SK-N-SH (cell line): ENCODE results near the gene SYNE1. TPM values are rescaled to one million over a fixed set of nuclear protein-coding genes. Genes with fewer than 3 reads are reported as not detected.

Experiments used
- CTCF ChIA-PET: fragments of 300-600, 350-600 bp; formaldehyde crosslinking; extraction: SDS; loops from one replicate; lab custom pipeline; 2021; lab: Yijun Ruan, JAX
- POLR2A ChIA-PET: fragments of 350-600 bp; sonication (Branson Sonifier 250); formaldehyde crosslinking; extraction: SDS; loops from one replicate; lab custom pipeline; 2020; ENCODE audit warnings: antibody characterized with exemption, inconsistent platforms; lab: Yijun Ruan, JAX
- DNase-seq: peaks from one replicate; pipeline ENCODE4 v3.0.0; 2012
- H2AFZ ChIP-seq: fragments of 200-600 bp; sonication (generic); 2 replicates; pipeline ENCODE4 v1.8.1; 2016; ENCODE audit warnings: antibody characterized with exemption, mild to moderate bottlenecking, low read depth
- H3F3A ChIP-seq: fragments of 200-600 bp; sonication (generic); replicated peaks from 2 replicates; pipeline ENCODE3; 2016; ENCODE audit warnings: antibody characterized with exemption, mild to moderate bottlenecking; ENCODE audit not compliant: insufficient read depth
- H3K27ac ChIP-seq, 2 experiments: fragments of 200-500 bp in 1 of 2; fragments of 200-600 bp in 1 of 2; sonication (Bioruptor generic) in 1 of 2; sonication (generic), shearing (Covaris generic) in 1 of 2; 2 replicates each; pipeline versions ENCODE4 v1.5.1 to v1.6.1; 2014 to 2016; ENCODE audit warnings: low read depth in 2 of 2, inconsistent platforms in 1 of 2, low read length in 1 of 2, mild to moderate bottlenecking in 1 of 2, mixed read lengths in 1 of 2
- H3K27me3 ChIP-seq: fragments of 200-600 bp; sonication (generic), shearing (Covaris generic); 2 replicates; pipeline ENCODE4 v1.6.1; 2016; ENCODE audit warnings: mixed run types; ENCODE audit not compliant: insufficient read depth
- H3K36me3 ChIP-seq, 2 experiments: fragments of 200-500 bp in 1 of 2; fragments of 200-600 bp in 1 of 2; sonication (Bioruptor generic) in 1 of 2; sonication (generic) in 1 of 2; replicated peaks in 1 of 2; 2 replicates each; pipeline versions ENCODE3 to v1.5.1; 2014 to 2016; ENCODE audit warnings: low read length in 1 of 2, mild to moderate bottlenecking in 1 of 2; ENCODE audit not compliant: insufficient read depth in 2 of 2, control insufficient read depth in 1 of 2
- H3K4me1 ChIP-seq, 2 experiments: fragments of 200-500 bp in 1 of 2; fragments of 200-600 bp in 1 of 2; sonication (Bioruptor generic) in 1 of 2; sonication (generic), shearing (Covaris generic) in 1 of 2; 2 replicates each; pipeline versions ENCODE4 v1.5.1 to v1.6.1; 2014 to 2016; ENCODE audit warnings: low read depth in 1 of 2, low read length in 1 of 2, mixed run types in 1 of 2; ENCODE audit not compliant: insufficient read depth in 2 of 2, control insufficient read depth in 1 of 2
- H3K4me2 ChIP-seq: fragments of 200-600 bp; sonication (generic), shearing (Covaris generic); 2 replicates; pipeline ENCODE4 v1.6.1; 2017; ENCODE audit warnings: mixed run types
- H3K4me3 ChIP-seq, 2 experiments: fragments of 200-500 bp in 1 of 2; fragments of 200-600 bp in 1 of 2; sonication (Bioruptor generic) in 1 of 2; sonication (generic), shearing (Covaris generic) in 1 of 2; 2 replicates each; pipeline versions ENCODE4 v1.5.1 to v1.8.1; 2014 to 2016; ENCODE audit warnings: low read depth in 2 of 2, inconsistent platforms in 1 of 2, low read length in 1 of 2, mild to moderate bottlenecking in 1 of 2, mixed read lengths in 1 of 2, moderate library complexity in 1 of 2
- H3K79me2 ChIP-seq: fragments of 200-600 bp; sonication (generic); 2 replicates; pipeline ENCODE4 v1.8.1; 2017; ENCODE audit warnings: mild to moderate bottlenecking; ENCODE audit not compliant: insufficient read depth
- H3K9ac ChIP-seq: fragments of 200-600 bp; sonication (generic); 2 replicates; pipeline ENCODE4 v1.6.1; 2017; ENCODE audit warnings: mixed run types
- H3K9me2 ChIP-seq: fragments of 200-600 bp; sonication (generic); 2 replicates; pipeline ENCODE4 v1.6.1; 2017; ENCODE audit warnings: mixed run types
- H3K9me3 ChIP-seq: fragments of 200-600 bp; sonication (generic); 2 replicates; pipeline ENCODE4 v1.6.1; 2017; ENCODE audit warnings: mixed run types, mild to moderate bottlenecking, moderate library complexity
- H4K20me1 ChIP-seq: fragments of 200-600 bp; sonication (generic); 2 replicates; pipeline ENCODE4 v1.6.1; 2017; ENCODE audit warnings: mild to moderate bottlenecking, mixed run types; ENCODE audit not compliant: insufficient read depth
- ELF1 ChIP-seq: IDR thresholded peaks from 2 replicates; pipeline ENCODE4 v1.4.0; 2012
- EP300 ChIP-seq, 2 experiments: IDR thresholded peaks; 2 replicates each; pipeline versions ENCODE4 v1.4.0 to v1.6.1; 2012; ENCODE audit warnings: borderline replicate concordance in 1 of 2, low read depth in 1 of 2, low read length in 1 of 2
- FOXM1 ChIP-seq: IDR thresholded peaks from 2 replicates; pipeline ENCODE4 v1.4.0; 2012; ENCODE audit warnings: low read depth, mild to moderate bottlenecking
- GATA2 ChIP-seq: sonication (generic); formaldehyde crosslinking; IDR thresholded peaks from 2 replicates; pipeline ENCODE4 v1.5.0; 2020; ENCODE audit warnings: mild to moderate bottlenecking, missing genetic modification reagents
- MXI1 ChIP-seq: IDR thresholded peaks from 2 replicates; pipeline ENCODE4 v1.6.1; 2012; ENCODE audit warnings: mild to moderate bottlenecking, low read depth, low read length, improper control_type of control experiment
- NFIC ChIP-seq: IDR thresholded peaks from 2 replicates; pipeline ENCODE4 v1.4.0; 2012; ENCODE audit warnings: borderline replicate concordance
- NRF1 ChIP-seq: IDR thresholded peaks from 2 replicates; pipeline ENCODE4 v1.6.1; 2012; ENCODE audit warnings: low read depth, mild to moderate bottlenecking, low read length
- RAD21 ChIP-seq: IDR thresholded peaks from 2 replicates; pipeline ENCODE4 v1.6.1; 2012; ENCODE audit warnings: mild to moderate bottlenecking, low read length
- SIN3A ChIP-seq: IDR thresholded peaks from 2 replicates; pipeline ENCODE4 v1.6.1; 2012; ENCODE audit warnings: low read depth, mild to moderate bottlenecking, low read length, moderate library complexity, borderline replicate concordance
- TAF1 ChIP-seq: IDR thresholded peaks from 2 replicates; pipeline ENCODE4 v1.6.1; 2012; ENCODE audit warnings: low read depth, mild to moderate bottlenecking, low read length, moderate library complexity, borderline replicate concordance
- YY1 ChIP-seq: IDR thresholded peaks from 2 replicates; pipeline ENCODE4 v1.4.0; 2012; ENCODE audit warnings: low read depth, mild to moderate bottlenecking
- WGBS: methylation state at CpG from one replicate; pipeline ENCODE4 v1.1.6; 2017; ENCODE audit warnings: low lambda C conversion rate; 5-methylcytosine and 5-hydroxymethylcytosine counted together
- polyA plus RNA-seq, 3 experiments: library from polyadenylated mRNA; depleted of rRNA; stranded (reverse); fragments of >200 nt; gene quantifications; 2 replicates each; pipeline ENCODE4 v1.2.3, GENCODE V29; 2012
- TF ChIP-seq, protein P1 (sequence below): IDR thresholded peaks from 2 replicates; pipeline ENCODE4 v1.4.0; 2012; ENCODE audit warnings: low read depth
- TF ChIP-seq, protein P2 (sequence below): IDR thresholded peaks from 2 replicates; pipeline ENCODE4; 2012
- TF ChIP-seq, protein P3 (sequence below): fragments of 200-600 bp; sonication (generic); IDR thresholded peaks from 2 replicates; pipeline ENCODE4 v1.6.1; 2017; ENCODE audit warnings: antibody characterized with exemption, mild to moderate bottlenecking, moderate library complexity

Gene SYNE1
- polyA plus RNA-seq, 1 of the 3 experiments (the other 2 are of a cell fraction), result 31.1 TPM

DNA sequence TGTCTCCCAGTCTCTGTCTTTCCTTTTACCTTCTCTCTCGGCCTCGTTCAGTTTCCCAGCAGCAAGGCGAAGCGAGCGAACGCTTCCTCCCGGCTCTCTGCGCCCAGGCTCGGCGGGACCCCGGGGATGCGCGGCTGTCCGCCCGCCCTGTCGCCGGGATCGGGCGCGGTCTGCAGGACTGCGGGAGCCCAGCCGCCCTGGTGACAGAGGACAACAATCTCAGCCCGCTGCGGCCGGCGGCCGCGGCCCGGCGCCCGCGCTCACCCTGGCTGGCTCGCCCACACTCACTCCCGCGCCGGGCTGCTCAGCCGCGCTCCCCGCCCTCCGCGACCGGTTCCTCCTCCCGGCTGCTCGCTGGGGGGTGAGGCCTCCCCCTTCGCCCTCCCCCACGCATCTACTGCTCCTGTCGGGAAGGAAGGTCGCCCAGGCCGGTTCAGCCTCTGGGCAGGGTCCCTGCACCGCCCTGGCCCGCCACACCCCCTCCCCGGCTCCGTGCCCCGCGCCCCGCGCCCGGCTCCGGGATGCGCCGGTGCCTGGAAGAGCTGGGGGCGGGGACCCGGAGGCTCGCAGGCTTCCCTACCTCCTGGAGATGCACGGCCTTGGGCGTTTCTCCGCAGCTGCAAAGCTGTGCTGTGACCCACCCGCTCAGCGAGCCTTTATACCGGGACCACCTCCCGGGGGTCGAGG lies 410 bp downstream of the SYNE1 start:
- TF ChIP-seq MXI1 (peak; percentile 10), ELF1 (no peak)
- H3K9me3 ChIP-seq, result no peaks in the 10 kb centered on the region
- peak overlapping the region; percentile 59 to 89 for H3K4me3 ChIP-seq
- peak overlapping the region; percentile 20 to 73 for H3K27ac ChIP-seq
- peak; percentile 84 for DNase-seq
- 1% methylated on average over 27 of the region's 72 CpGs for WGBS
- ChIA-PET CTCF (interaction anchor here (1.0 to 1.4 kb wide), 5 partner anchors 15 to 151 kb away, joined by 3 to 7 read pairs (median 5); no protein-coding TSS in a partner anchor), POLR2A (no interaction called here)
- no peaks in the 10 kb centered on the region for H3K27me3 ChIP-seq
- H2AFZ ChIP-seq, result peak overlapping the region; percentile 90
- no peaks in the 10 kb centered on the region for H4K20me1 ChIP-seq
- peaks cover 0 to 6% of the 10 kb centered on the region in 2 experiments; a peak in 2 of 4 replicates for H3K4me1 ChIP-seq
- peak overlapping the region; percentile 79 for H3K9ac ChIP-seq
- H3K9me2 ChIP-seq, result no peaks in the 10 kb centered on the region
- peak overlapping the region; percentile 96 for H3K4me2 ChIP-seq
- H3K36me3 ChIP-seq, result no peaks in the 10 kb centered on the region
- no peaks in the 10 kb centered on the region for H3F3A ChIP-seq
- peaks cover 47% of the 10 kb centered on the region for H3K79me2 ChIP-seq

DNA sequence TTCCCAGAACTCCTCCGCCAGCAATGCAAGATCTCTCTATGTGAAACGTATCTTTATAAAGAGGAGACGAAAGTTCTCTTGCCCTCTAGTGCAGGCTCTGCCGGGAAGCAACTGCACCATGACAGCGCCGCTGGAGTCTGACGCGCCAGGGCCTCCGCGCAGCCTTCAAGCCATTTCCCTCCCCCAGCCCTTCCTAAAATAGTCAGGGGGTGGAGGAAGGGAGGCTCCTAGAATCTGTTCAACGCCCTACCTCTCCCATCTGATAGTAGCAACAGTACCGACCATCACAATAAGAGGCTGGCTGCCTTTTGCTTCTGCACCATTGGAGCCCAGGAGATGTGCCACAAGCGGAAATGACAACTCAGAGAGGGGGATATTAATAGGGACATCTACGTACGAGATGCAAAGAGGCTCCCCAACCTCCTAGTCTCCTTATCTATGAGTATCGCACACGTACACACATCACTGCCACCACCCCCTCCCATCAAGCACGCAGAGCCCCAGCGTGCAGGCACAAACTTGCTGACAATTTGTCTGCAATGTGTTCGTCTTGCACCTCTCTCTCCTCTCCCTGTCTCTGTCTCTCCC lies 1.0 kb downstream of the SYNE1 start:
- H3K36me3 ChIP-seq, result no peaks in the 10 kb centered on the region
- no peaks in the 10 kb centered on the region for H3F3A ChIP-seq
- H3K9ac ChIP-seq, result peak overlapping the region; percentile 79
- TF ChIP-seq, protein P1, sequence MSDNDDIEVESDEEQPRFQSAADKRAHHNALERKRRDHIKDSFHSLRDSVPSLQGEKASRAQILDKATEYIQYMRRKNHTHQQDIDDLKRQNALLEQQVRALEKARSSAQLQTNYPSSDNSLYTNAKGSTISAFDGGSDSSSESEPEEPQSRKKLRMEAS, result 0 out of 2 replicates have a peak, but pooled peaks have one; percentile 20
- TF ChIP-seq NRF1, result 0 out of 2 replicates have a peak, but pooled peaks have one; percentile 9
- TF ChIP-seq YY1, result no peak
- TF ChIP-seq FOXM1, result no peak
- peak overlapping the region; percentile 96 for H3K4me2 ChIP-seq
- ChIA-PET POLR2A (no interaction called here), CTCF (interaction anchor here (1.0 kb wide), 1 partner anchor 84 kb away, joined by 3 read pairs; no protein-coding TSS in a partner anchor)
- 0 out of 2 replicates have a peak, but pooled peaks cover 3% of the 10 kb centered on the region for H4K20me1 ChIP-seq
- H3K9me3 ChIP-seq, result no peaks in the 10 kb centered on the region
- H3K9me2 ChIP-seq, result no peaks in the 10 kb centered on the region
- H3K4me1 ChIP-seq, result peaks cover 0 to 6% of the 10 kb centered on the region in 2 experiments; a peak in 2 of 4 replicates
- no peaks in the 10 kb centered on the region for H3K27me3 ChIP-seq
- H2AFZ ChIP-seq, result peak overlapping the region; percentile 90
- peak overlapping the region; percentile 58 to 73 for H3K27ac ChIP-seq
- H3K4me3 ChIP-seq, result peak overlapping the region; percentile 59 to 89
- DNase-seq, result peak; percentile 56
- WGBS, result under 1% methylated on average over 13 of the region's 20 CpGs
- peaks cover 53% of the 10 kb centered on the region for H3K79me2 ChIP-seq

DNA sequence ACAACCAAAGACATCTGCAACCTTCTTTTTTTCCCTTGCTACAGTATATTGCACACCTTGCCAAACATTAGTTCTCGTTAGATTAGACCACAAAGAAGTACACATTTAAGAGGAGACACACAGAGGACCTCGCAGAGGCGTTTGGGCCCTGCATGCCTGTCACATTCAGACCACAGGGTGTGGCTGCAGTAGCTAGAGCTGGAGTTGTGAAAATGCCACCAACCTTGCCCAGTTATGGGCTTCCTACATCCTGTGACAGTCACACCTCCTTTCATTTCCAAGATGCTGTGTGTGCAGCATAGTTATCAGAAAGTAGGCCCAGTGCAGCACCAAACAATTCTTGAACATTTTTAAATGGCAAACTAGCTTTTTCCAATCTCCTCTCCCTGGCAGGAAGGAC lies 2.4 kb downstream of the SYNE1 start:
- Histone ChIP-seq H4K20me1 (0 out of 2 replicates have a peak, but pooled peaks cover 10% of the 10 kb centered on the region), H3K36me3 (no peaks in the 10 kb centered on the region), H3K79me2 (peaks cover 65% of the 10 kb centered on the region), H3K27ac (no peak overlapping the region), H3K4me2 (peak overlapping the region; percentile 96), H3K4me3 (peak overlapping the region; percentile 6 to 44; a peak in 2 of 4 replicates), H3K9me3 (no peaks in the 10 kb centered on the region), H3K9me2 (no peaks in the 10 kb centered on the region), H3K4me1 (peaks cover 0 to 6% of the 10 kb centered on the region in 2 experiments; a peak in 2 of 4 replicates), H3K9ac (no peak overlapping the region; the same call in 1 of the 2 replicates), H3F3A (no peaks in the 10 kb centered on the region), H3K27me3 (no peaks in the 10 kb centered on the region), H2AFZ (no peak overlapping the region)
- no peak for DNase-seq
- POLR2A ChIA-PET, result no interaction called here
- CTCF ChIA-PET, result interaction anchor here (1.2 kb wide), 1 partner anchor 319 kb away, joined by 3 read pairs; no protein-coding TSS in a partner anchor
- WGBS, result 69% methylated on average over 3 of the region's 3 CpGs
- TF ChIP-seq, protein P2, sequence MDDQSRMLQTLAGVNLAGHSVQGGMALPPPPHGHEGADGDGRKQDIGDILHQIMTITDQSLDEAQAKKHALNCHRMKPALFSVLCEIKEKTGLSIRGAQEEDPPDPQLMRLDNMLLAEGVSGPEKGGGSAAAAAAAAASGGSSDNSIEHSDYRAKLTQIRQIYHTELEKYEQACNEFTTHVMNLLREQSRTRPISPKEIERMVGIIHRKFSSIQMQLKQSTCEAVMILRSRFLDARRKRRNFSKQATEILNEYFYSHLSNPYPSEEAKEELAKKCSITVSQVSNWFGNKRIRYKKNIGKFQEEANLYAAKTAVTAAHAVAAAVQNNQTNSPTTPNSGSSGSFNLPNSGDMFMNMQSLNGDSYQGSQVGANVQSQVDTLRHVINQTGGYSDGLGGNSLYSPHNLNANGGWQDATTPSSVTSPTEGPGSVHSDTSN, result no peak
- TF ChIP-seq, protein P3, sequence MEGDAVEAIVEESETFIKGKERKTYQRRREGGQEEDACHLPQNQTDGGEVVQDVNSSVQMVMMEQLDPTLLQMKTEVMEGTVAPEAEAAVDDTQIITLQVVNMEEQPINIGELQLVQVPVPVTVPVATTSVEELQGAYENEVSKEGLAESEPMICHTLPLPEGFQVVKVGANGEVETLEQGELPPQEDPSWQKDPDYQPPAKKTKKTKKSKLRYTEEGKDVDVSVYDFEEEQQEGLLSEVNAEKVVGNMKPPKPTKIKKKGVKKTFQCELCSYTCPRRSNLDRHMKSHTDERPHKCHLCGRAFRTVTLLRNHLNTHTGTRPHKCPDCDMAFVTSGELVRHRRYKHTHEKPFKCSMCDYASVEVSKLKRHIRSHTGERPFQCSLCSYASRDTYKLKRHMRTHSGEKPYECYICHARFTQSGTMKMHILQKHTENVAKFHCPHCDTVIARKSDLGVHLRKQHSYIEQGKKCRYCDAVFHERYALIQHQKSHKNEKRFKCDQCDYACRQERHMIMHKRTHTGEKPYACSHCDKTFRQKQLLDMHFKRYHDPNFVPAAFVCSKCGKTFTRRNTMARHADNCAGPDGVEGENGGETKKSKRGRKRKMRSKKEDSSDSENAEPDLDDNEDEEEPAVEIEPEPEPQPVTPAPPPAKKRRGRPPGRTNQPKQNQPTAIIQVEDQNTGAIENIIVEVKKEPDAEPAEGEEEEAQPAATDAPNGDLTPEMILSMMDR, result no peak
- TF ChIP-seq RAD21, result no peak
- TF ChIP-seq, protein P1, result no peak
- TF ChIP-seq MXI1, result no peak
- TF ChIP-seq EP300 (IDR thresholded peaks at IDR 0.05; ENCODE audit: borderline replicate concordance in 1 of 2, low read depth in 1 of 2, low read length in 1 of 2), result no peak
- TF ChIP-seq TAF1, result no peak
- no peak for TF ChIP-seq SIN3A
- TF ChIP-seq FOXM1, result no peak
- TF ChIP-seq GATA2 (CRISPR knock-in tag), result no peak
- no peak for TF ChIP-seq NFIC
